ENCODE measurements around the gene POLR2F.

The POLR2F gene

GRCh38 chr22:37953437-37954179 lies at the start of gene POLR2F, which contains the start of gene C22orf23:
POLR2F (plus strand) TSS chr22:37953699; CDS start chr22:37953788, 89 bp downstream.
C22orf23 (minus strand) TSS chr22:37953601; CDS start chr22:37953149, 452 bp downstream.
- peaks cover 11 to 23% (median 14%) of the 10 kb centered on the region in 3 donors for H3K36me3 ChIP-seq
- intact Hi-C loops (cut with DNase I; ENCODE audit: low total_unique reads), result no loop called here
- TF ChIP-seq CTCF (IDR thresholded peaks at IDR 0.05), result no peak
- H3K9me3 ChIP-seq, result no peaks in the 10 kb centered on the region
- DNase-seq, result peak; percentile 96
- H3K4me1 ChIP-seq, result peaks cover 0 to 25% (median 20%) of the 10 kb centered on the region in 4 donors
- no peaks in the 10 kb centered on the region for H3K27me3 ChIP-seq
- H3K27ac ChIP-seq, result peak within 1 kb of the TSS; percentile 85 to 88
- peak within 1 kb of the TSS; percentile 95 for H3K4me3 ChIP-seq

- H3K4me1 ChIP-seq, result peaks cover 0 to 40% (median 36%) of the 10 kb centered on the region in 4 donors
- H3K27ac ChIP-seq, result peak overlapping the region; percentile 91 to 94
- DNase-seq, result peak; percentile 70 to 80
- no peaks in the 10 kb centered on the region for H3K36me3 ChIP-seq
- intact Hi-C loops (cut with DNase I; ENCODE audit: low total_unique reads), result no loop called here
- peak overlapping the region in 1 of 2 donors; percentile 93 for H3K4me3 ChIP-seq
- no peak for TF ChIP-seq CTCF (IDR thresholded peaks at IDR 0.05)
- H3K27me3 ChIP-seq, result no peaks in the 10 kb centered on the region
- no peaks in the 10 kb centered on the region for H3K9me3 ChIP-seq
These were observed 48.6 kb upstream of the POLR2F start for GRCh38 chr22:37904572-37905533.

GRCh38 chr22:37905534-37906363 lies 47.8 kb upstream of the POLR2F start, which contains the start of gene MICALL1:
MICALL1 (plus strand) TSS chr22:37906297; CDS start chr22:37906423, 126 bp downstream.
- intact Hi-C loops (cut with DNase I; ENCODE audit: low total_unique reads), result loop anchor here (2.0 kb wide), 1 partner anchor 27 kb away; no protein-coding TSS in a partner anchor
- Histone ChIP-seq H3K4me3 (peak within 1 kb of the TSS; percentile 78 to 93), H3K36me3 (no peaks in the 10 kb centered on the region), H3K27ac (peak within 1 kb of the TSS; percentile 91 to 94), H3K27me3 (no peaks in the 10 kb centered on the region), H3K4me1 (peaks cover 0 to 49% (median 44%) of the 10 kb centered on the region in 4 donors), H3K9me3 (no peaks in the 10 kb centered on the region)
- peak; percentile 54 to 83 for DNase-seq
- TF ChIP-seq CTCF (IDR thresholded peaks at IDR 0.05), result peak in 1 of 2 experiments; percentile 41

GRCh38 chr22:37906364-37907008 lies 47.0 kb upstream of the POLR2F start:
- Histone ChIP-seq H3K4me1 (peaks cover 0 to 56% (median 52%) of the 10 kb centered on the region in 4 donors), H3K4me3 (peak overlapping the region; percentile 78 to 93), H3K36me3 (no peaks in the 10 kb centered on the region), H3K9me3 (no peaks in the 10 kb centered on the region), H3K27ac (peak overlapping the region; percentile 91 to 94), H3K27me3 (no peaks in the 10 kb centered on the region)
- DNase-seq, result no peak
- intact Hi-C loops (cut with DNase I; ENCODE audit: low total_unique reads), result loop anchor here (2.0 kb wide), 1 partner anchor 26 kb away; no protein-coding TSS in a partner anchor
- TF ChIP-seq CTCF (IDR thresholded peaks at IDR 0.05), result no peak

Data from tibial artery (tissue), 4 donors.